Measurements from ENCODE around the gene NBEAL2.

NBEAL2 gene

DNA sequence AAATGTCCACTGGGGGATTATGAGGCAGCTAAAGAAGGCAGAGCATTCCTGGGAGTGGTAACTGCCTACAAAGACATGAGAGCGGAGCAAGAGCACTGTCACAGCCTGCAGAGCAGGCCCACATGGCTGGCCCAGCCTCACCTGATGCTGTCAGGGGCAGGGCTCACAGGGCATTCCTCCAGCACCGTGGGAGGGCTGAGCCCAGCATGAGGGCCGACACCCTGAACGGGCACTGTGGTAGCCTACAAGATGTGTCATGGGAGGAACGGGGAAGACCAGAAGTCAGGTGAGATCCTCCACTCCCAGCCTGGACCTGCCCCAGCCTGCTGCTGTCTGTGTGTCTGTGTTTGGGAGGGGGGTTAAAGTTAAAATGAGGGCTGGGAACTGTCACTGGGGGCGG, 33.0 kb upstream of the NBEAL2 start:
- no peak overlapping the region for H3K27ac ChIP-seq (ENCODE audit: insufficient read depth in 1 of 2, low read depth in 1 of 2, low read length in 2 of 2, poor library complexity in 1 of 2, severe bottlenecking in 2 of 2)
- DNase-seq = no peak
- ChIA-PET CTCF (interaction anchor here (0.9 to 4.0 kb wide), 11 partner anchors 7 to 59 kb away, joined by 3 to 17 read pairs (median 7); no protein-coding TSS in a partner anchor), POLR2A (no interaction called here)
- H3K36me3 ChIP-seq (ENCODE audit: control insufficient read depth in 4 of 4, insufficient read depth in 4 of 4, low read length in 3 of 4) = peaks cover 2 to 60% (median 14%) of the 10 kb centered on the region in 4 experiments
- 92% methylated on average over 2 of the region's 6 CpGs for WGBS (ENCODE audit: insufficient coverage)
- H3K27me3 ChIP-seq (replicated peaks in 2 of 5; ENCODE audit: control insufficient read depth in 4 of 5, insufficient read depth in 5 of 5, low read length in 4 of 5) = no peaks in the 10 kb centered on the region
- peaks cover 8 to 46% (median 41%) of the 10 kb centered on the region in 4 experiments for H3K4me1 ChIP-seq (ENCODE audit: control extremely low read depth in 1 of 4, control insufficient read depth in 4 of 4, insufficient read depth in 4 of 4, low read length in 3 of 4)
- no peaks in the 10 kb centered on the region for H3K9me3 ChIP-seq (ENCODE audit: control extremely low read depth in 1 of 5, control insufficient read depth in 4 of 5, insufficient read depth in 2 of 5, low read depth in 1 of 5, low read length in 4 of 5)
- no peak overlapping the region for H3K4me3 ChIP-seq (ENCODE audit: control insufficient read depth in 1 of 7, extremely low read depth in 1 of 7, insufficient read depth in 4 of 7, low read depth in 2 of 7, low read length in 6 of 7)

DNA sequence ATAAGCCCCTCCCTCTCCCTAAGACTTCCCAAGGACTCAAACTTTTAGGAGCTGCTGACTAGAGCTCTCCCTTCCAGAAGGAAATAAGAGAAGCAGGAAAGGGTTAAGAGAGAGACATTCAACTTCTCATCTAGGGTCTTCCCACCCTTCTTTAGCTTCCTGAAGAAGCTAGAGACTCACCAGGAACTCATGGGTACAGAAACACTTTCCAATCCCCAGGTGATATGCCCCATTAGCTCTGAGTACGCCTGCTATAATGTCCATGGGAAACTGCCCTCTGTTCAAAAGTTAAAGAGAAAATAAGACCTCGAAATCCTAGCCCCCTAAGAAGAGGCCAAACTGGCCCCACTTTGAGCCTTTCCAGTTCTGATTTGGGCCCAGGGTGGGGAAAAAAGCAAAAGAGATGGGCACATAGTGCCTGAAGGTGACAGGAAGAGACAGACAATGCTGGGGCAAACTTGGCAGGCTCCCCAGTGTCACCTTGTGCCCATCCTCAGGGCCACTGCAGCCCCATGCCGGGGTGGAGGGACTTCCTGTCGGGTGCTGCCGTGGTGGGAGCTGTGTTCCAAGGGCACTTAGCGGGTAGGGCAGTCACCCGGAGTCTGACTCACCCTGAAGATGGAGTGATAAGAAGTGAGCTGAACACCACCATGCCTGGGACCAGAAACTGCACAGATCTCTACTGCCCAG, 32.5 kb upstream of the NBEAL2 start:
- peak; percentile 67 to 87 (median 79) for DNase-seq
- 14% methylated on average over 7 of the region's 7 CpGs for WGBS (ENCODE audit: insufficient coverage)
- peak overlapping the region in 1 of 2 experiments; percentile 68 for H3K27ac ChIP-seq (ENCODE audit: insufficient read depth in 1 of 2, low read depth in 1 of 2, low read length in 2 of 2, poor library complexity in 1 of 2, severe bottlenecking in 2 of 2)
- ChIA-PET POLR2A (interaction anchor here (1.1 kb wide), 1 partner anchor 45 kb away, joined by 4 read pairs; no protein-coding TSS in a partner anchor), CTCF (interaction anchor here (0.9 to 4.0 kb wide), 13 partner anchors 8 to 58 kb away, joined by 3 to 17 read pairs (median 4); no protein-coding TSS in a partner anchor)
- peaks cover 2 to 56% (median 11%) of the 10 kb centered on the region in 4 experiments for H3K36me3 ChIP-seq (ENCODE audit: control insufficient read depth in 4 of 4, insufficient read depth in 4 of 4, low read length in 3 of 4)
- H3K4me1 ChIP-seq (ENCODE audit: control extremely low read depth in 1 of 4, control insufficient read depth in 4 of 4, insufficient read depth in 4 of 4, low read length in 3 of 4) = peaks cover 11 to 49% (median 44%) of the 10 kb centered on the region in 4 experiments
- H3K9me3 ChIP-seq (ENCODE audit: control extremely low read depth in 1 of 5, control insufficient read depth in 4 of 5, insufficient read depth in 2 of 5, low read depth in 1 of 5, low read length in 4 of 5) = no peaks in the 10 kb centered on the region
- no peaks in the 10 kb centered on the region for H3K27me3 ChIP-seq (replicated peaks in 2 of 5; ENCODE audit: control insufficient read depth in 4 of 5, insufficient read depth in 5 of 5, low read length in 4 of 5)
- peak overlapping the region in 2 of 7 experiments; percentile 26 to 31 for H3K4me3 ChIP-seq (ENCODE audit: control insufficient read depth in 1 of 7, extremely low read depth in 1 of 7, insufficient read depth in 4 of 7, low read depth in 2 of 7, low read length in 6 of 7)

DNA sequence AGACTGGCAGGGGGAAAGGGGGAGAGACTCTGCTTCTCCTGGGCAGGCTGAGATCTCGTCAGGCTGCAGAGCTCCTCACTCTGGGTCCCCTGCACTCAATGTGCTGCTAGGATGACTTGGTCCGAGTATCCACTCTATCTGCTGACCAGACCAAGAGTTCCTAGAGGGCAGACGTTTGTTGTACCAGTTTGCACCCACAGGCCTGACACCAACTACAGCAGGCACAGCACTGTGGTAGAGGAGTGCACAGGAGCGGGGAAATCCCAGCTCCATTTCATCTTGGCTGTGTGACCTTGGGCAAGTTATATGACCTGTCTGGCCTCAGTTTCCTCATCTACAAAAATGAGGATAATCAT, 31.9 kb upstream of the NBEAL2 start:
- DNase-seq = no peak
- no peaks in the 10 kb centered on the region for H3K9me3 ChIP-seq (ENCODE audit: control extremely low read depth in 1 of 5, control insufficient read depth in 4 of 5, insufficient read depth in 2 of 5, low read depth in 1 of 5, low read length in 4 of 5)
- H3K27me3 ChIP-seq (replicated peaks in 2 of 5; ENCODE audit: control insufficient read depth in 4 of 5, insufficient read depth in 5 of 5, low read length in 4 of 5) = no peaks in the 10 kb centered on the region
- peak overlapping the region in 2 of 7 experiments; percentile 26 to 31 for H3K4me3 ChIP-seq (ENCODE audit: control insufficient read depth in 1 of 7, extremely low read depth in 1 of 7, insufficient read depth in 4 of 7, low read depth in 2 of 7, low read length in 6 of 7)
- H3K27ac ChIP-seq (ENCODE audit: insufficient read depth in 1 of 2, low read depth in 1 of 2, low read length in 2 of 2, poor library complexity in 1 of 2, severe bottlenecking in 2 of 2) = peak overlapping the region in 1 of 2 experiments; percentile 68
- ChIA-PET CTCF (interaction anchor here (0.9 to 4.0 kb wide), 14 partner anchors 9 to 58 kb away, joined by 3 to 17 read pairs (median 4); no protein-coding TSS in a partner anchor), POLR2A (interaction anchor here (1.1 kb wide), 1 partner anchor 45 kb away, joined by 4 read pairs; no protein-coding TSS in a partner anchor)
- H3K4me1 ChIP-seq (ENCODE audit: control extremely low read depth in 1 of 4, control insufficient read depth in 4 of 4, insufficient read depth in 4 of 4, low read length in 3 of 4) = peaks cover 15 to 54% (median 49%) of the 10 kb centered on the region in 4 experiments
- H3K36me3 ChIP-seq (ENCODE audit: control insufficient read depth in 4 of 4, insufficient read depth in 4 of 4, low read length in 3 of 4) = peaks cover 2 to 53% (median 8%) of the 10 kb centered on the region in 4 experiments
- 73% methylated on average over 3 of the region's 4 CpGs for WGBS (ENCODE audit: insufficient coverage)

DNA sequence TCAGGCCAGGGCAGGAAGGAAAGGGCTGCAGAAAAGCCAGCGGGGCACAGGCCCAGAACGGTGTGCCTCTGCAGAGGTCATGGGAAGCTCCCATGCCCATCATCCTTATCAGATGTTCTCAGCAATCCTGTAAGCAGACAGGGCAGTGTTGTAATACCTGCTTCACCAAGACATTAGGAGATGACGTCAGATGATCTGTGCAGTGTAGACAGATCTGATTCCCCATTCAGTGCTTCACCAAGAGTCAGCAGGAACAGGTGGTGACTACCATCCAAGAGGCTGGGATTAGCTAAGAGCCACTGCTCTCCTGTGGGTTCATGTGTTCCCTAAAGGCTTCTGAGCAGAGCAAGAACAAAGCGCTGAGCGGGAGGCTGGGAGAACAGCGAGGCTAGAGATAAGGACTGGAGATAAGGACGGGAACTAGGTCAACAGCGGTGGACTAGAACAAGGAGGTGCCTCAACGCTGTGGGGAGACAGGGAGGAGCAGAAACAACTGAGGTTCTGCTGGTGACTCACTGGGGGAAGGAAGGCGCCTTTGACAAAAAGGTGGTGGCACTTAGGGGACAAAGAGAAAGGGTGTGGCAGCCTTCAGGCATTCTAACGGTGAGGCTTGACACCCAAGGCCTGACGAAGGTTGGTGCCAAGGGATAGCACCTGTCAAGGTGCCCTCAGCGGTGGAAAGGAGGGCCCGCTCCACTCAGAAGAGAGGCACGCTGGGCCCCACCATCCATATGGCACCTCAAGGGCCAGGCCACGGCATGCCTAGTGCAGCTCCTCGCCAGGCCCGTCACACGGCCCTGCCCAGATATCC, 31.3 kb upstream of the NBEAL2 start:
- Histone ChIP-seq H3K4me3 (ENCODE audit: control insufficient read depth in 1 of 7, extremely low read depth in 1 of 7, insufficient read depth in 4 of 7, low read depth in 2 of 7, low read length in 6 of 7) (peak overlapping the region in 2 of 7 experiments; percentile 26 to 31), H3K36me3 (ENCODE audit: control insufficient read depth in 4 of 4, insufficient read depth in 4 of 4, low read length in 3 of 4) (peaks cover 2 to 48% (median 7%) of the 10 kb centered on the region in 4 experiments), H3K9me3 (ENCODE audit: control extremely low read depth in 1 of 5, control insufficient read depth in 4 of 5, insufficient read depth in 2 of 5, low read depth in 1 of 5, low read length in 4 of 5) (no peaks in the 10 kb centered on the region), H3K27ac (ENCODE audit: insufficient read depth in 1 of 2, low read depth in 1 of 2, low read length in 2 of 2, poor library complexity in 1 of 2, severe bottlenecking in 2 of 2) (peak overlapping the region in 1 of 2 experiments; percentile 68), H3K4me1 (ENCODE audit: control extremely low read depth in 1 of 4, control insufficient read depth in 4 of 4, insufficient read depth in 4 of 4, low read length in 3 of 4) (peaks cover 21 to 61% (median 55%) of the 10 kb centered on the region in 4 experiments), H3K27me3 (replicated peaks in 2 of 5; ENCODE audit: control insufficient read depth in 4 of 5, insufficient read depth in 5 of 5, low read length in 4 of 5) (no peaks in the 10 kb centered on the region)
- ChIA-PET POLR2A (interaction anchor here (1.1 kb wide), 1 partner anchor 44 kb away, joined by 4 read pairs; no protein-coding TSS in a partner anchor), CTCF (interaction anchor here (0.9 to 4.0 kb wide), 9 partner anchors 8 to 50 kb away, joined by 3 to 17 read pairs (median 4); no protein-coding TSS in a partner anchor)
- peak in 2 of 3 donors; percentile 63 to 72 for DNase-seq
- WGBS (ENCODE audit: insufficient coverage) = 67% methylated on average over 17 of the region's 19 CpGs

DNA sequence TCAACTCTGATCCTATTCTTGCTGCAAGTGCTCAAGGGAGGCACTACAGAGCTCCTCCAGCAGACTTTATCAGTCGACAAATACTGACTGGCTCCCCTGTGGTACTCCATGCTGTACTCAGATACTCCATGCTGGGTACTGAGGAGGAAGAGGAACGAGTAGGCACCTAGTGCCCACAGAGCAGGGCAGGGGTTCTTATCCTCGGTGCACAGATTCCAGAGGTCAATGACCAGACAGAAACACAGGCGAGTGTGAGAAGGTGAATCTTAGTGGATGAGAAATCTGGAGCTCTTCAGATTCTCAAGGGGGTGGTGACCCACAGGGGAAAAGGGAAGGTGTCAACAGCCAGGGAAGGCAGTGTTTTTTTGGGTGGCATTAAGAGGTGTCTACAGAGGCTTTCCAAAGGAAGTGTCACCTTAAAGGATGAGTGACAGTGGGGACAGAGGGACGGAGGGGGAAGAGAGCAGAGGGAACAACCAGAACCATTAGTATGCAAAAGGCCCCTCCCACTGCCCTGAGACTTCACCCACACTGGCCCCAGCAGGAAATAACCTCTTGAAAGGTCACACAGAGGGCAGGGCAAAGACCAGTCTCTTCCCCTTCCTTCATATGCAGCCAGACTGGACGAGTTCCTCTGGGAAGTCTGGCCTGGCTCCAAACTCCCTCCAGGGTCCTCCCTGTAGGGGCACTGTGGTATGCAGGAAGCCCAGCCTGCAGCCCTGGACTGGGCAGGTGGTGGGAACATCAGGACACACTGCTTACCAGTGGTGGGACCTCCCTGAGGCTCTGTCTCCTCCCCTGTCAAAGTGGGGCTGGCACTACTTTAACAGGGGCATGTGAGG, 30.4 kb upstream of the NBEAL2 start:
- POLR2A ChIA-PET = no interaction called here
- CTCF ChIA-PET = interaction anchor here (0.6 to 4.0 kb wide), 5 partner anchors 10 to 33 kb away, joined by 4 to 17 read pairs (median 12); no protein-coding TSS in a partner anchor
- H3K36me3 ChIP-seq (ENCODE audit: control insufficient read depth in 4 of 4, insufficient read depth in 4 of 4, low read length in 3 of 4) = peaks cover 2 to 40% (median 7%) of the 10 kb centered on the region in 4 experiments
- WGBS (ENCODE audit: insufficient coverage) = 39% methylated on average over 6 of the region's 6 CpGs
- peaks cover 28 to 69% (median 64%) of the 10 kb centered on the region in 4 experiments for H3K4me1 ChIP-seq (ENCODE audit: control extremely low read depth in 1 of 4, control insufficient read depth in 4 of 4, insufficient read depth in 4 of 4, low read length in 3 of 4)
- no peak for DNase-seq
- H3K4me3 ChIP-seq (ENCODE audit: control insufficient read depth in 1 of 7, extremely low read depth in 1 of 7, insufficient read depth in 4 of 7, low read depth in 2 of 7, low read length in 6 of 7) = peak overlapping the region in 1 of 7 experiments; percentile 13
- no peaks in the 10 kb centered on the region for H3K9me3 ChIP-seq (ENCODE audit: control extremely low read depth in 1 of 5, control insufficient read depth in 4 of 5, insufficient read depth in 2 of 5, low read depth in 1 of 5, low read length in 4 of 5)
- no peaks in the 10 kb centered on the region for H3K27me3 ChIP-seq (replicated peaks in 2 of 5; ENCODE audit: control insufficient read depth in 4 of 5, insufficient read depth in 5 of 5, low read length in 4 of 5)
- peak overlapping the region in 1 of 2 experiments; percentile 68 for H3K27ac ChIP-seq (ENCODE audit: insufficient read depth in 1 of 2, low read depth in 1 of 2, low read length in 2 of 2, poor library complexity in 1 of 2, severe bottlenecking in 2 of 2)

DNA sequence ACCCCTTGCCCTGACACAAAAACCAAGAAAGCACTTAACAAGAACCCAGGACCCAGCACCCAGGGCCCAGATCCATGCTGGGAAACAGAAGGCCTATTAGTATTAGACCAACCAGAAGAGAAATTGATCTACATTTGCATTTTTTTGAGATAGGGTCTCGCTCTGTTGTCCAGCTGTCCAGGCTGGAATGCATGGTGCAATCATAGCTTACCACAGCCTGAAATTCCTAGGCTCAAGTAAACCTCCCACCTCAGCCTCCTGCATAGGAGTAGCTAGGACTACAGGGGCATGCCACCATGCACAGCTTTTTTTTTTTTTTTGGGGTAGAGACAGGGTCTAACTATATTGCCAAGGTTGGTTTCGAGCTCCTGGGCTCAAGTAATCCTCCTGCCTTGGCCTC, 29.3 kb upstream of the NBEAL2 start:
- CTCF ChIA-PET = interaction anchor here (0.9 kb wide), 1 partner anchor 19 kb away, joined by 3 read pairs; no protein-coding TSS in a partner anchor
- H3K27ac ChIP-seq (ENCODE audit: insufficient read depth in 1 of 2, low read depth in 1 of 2, low read length in 2 of 2, poor library complexity in 1 of 2, severe bottlenecking in 2 of 2) = no peak overlapping the region
- POLR2A ChIA-PET = no interaction called here

More for the DNA sequence above, 29.3 kb upstream of the NBEAL2 start:
- no peaks in the 10 kb centered on the region for H3K27me3 ChIP-seq (replicated peaks in 2 of 5; ENCODE audit: control insufficient read depth in 4 of 5, insufficient read depth in 5 of 5, low read length in 4 of 5)
- no peak overlapping the region for H3K4me3 ChIP-seq (ENCODE audit: control insufficient read depth in 1 of 7, extremely low read depth in 1 of 7, insufficient read depth in 4 of 7, low read depth in 2 of 7, low read length in 6 of 7)
- H3K36me3 ChIP-seq (ENCODE audit: control insufficient read depth in 4 of 4, insufficient read depth in 4 of 4, low read length in 3 of 4) = peaks cover 2 to 31% (median 7%) of the 10 kb centered on the region in 4 experiments
- 94% methylated on average over 2 of the region's 2 CpGs for WGBS (ENCODE audit: insufficient coverage)
- H3K9me3 ChIP-seq (ENCODE audit: control extremely low read depth in 1 of 5, control insufficient read depth in 4 of 5, insufficient read depth in 2 of 5, low read depth in 1 of 5, low read length in 4 of 5) = no peaks in the 10 kb centered on the region
- peaks cover 33 to 80% (median 75%) of the 10 kb centered on the region in 4 experiments for H3K4me1 ChIP-seq (ENCODE audit: control extremely low read depth in 1 of 4, control insufficient read depth in 4 of 4, insufficient read depth in 4 of 4, low read length in 3 of 4)
- no peak for DNase-seq

Data from common myeloid progenitor, CD34-positive (primary cell).